OCI-LY7 (cell line): Measurements from ENCODE around the gene OGFR.

Source experiments
- CTCF ChIP-seq: fragments of 200-600 bp; sonication (generic); conservative IDR thresholded peaks from 2 replicates; pipeline ENCODE4 v1.5.1; 2014; ENCODE audit warnings: mild to moderate bottlenecking, antibody characterized with exemption, low read length, moderate library complexity, mixed read lengths
- EZH2phosphoT487 ChIP-seq: fragments of 200-600 bp; sonication (generic); IDR thresholded peaks from 2 replicates; pipeline ENCODE4 v1.6.1; 2018; ENCODE audit warnings: low read depth, borderline replicate concordance, mild to moderate bottlenecking, mixed run types, antibody characterized with exemption, low read length, moderate library complexity, mixed read lengths

GRCh38 chr20:62779417-62779685 is 25.3 kb upstream of the OGFR start:
- no peak for TF ChIP-seq CTCF
- no peak for TF ChIP-seq EZH2phosphoT487
